Breast epithelium (tissue), 3 donors: ENCODE results near the gene CLEC11A.
"Not testable (repeated sequence)": the region's sequence is repeated elsewhere in the genome, so short reads cannot be mapped to it uniquely, and the experiment has no call there.

ENCODE experiments used
- CTCF ChIP-seq, 3 donors: fragments of 450-650 bp; IDR thresholded peaks; one replicate each; pipeline ENCODE4 v1.5.1; 2016 to 2017; ENCODE audit warnings: antibody characterized with exemption in 3 of 3, mild to moderate bottlenecking in 3 of 3, moderate library complexity in 3 of 3
- POLR2A ChIP-seq: fragments of 450-650 bp; IDR thresholded peaks from one replicate; pipeline ENCODE4 v1.6.1; 2016; ENCODE audit warnings: antibody characterized with exemption, mild to moderate bottlenecking, moderate library complexity
- POLR2AphosphoS5 ChIP-seq, 3 donors: sonication (generic); formaldehyde crosslinking; IDR thresholded peaks; one replicate each; pipeline ENCODE4 v1.6.1; 2017; ENCODE audit warnings: antibody characterized with exemption in 3 of 3

- TF ChIP-seq CTCF (IDR thresholded peaks at IDR 0.05); POLR2A; POLR2AphosphoS5 (IDR thresholded peaks at IDR 0.05): not testable (repeated sequence)
Observed at GRCh38 chr19:50757624-50758023, 34.5 kb downstream of the CLEC11A start.
